SK-N-SH (cell line): ENCODE measurements around the gene MSI1.

ENCODE experiments used
- EZH2phosphoT487 ChIP-seq: fragments of 200-600 bp; sonication (generic); IDR thresholded peaks from 2 replicates; pipeline ENCODE4 v1.6.1; 2017; ENCODE audit warnings: low read depth, mixed run types, mild to moderate bottlenecking, antibody characterized with exemption, moderate library complexity, borderline replicate concordance
- FOXM1 ChIP-seq: IDR thresholded peaks from 2 replicates; pipeline ENCODE4 v1.4.0; 2012; ENCODE audit warnings: low read depth, mild to moderate bottlenecking
- YY1 ChIP-seq: IDR thresholded peaks from 2 replicates; pipeline ENCODE4 v1.4.0; 2012; ENCODE audit warnings: low read depth, mild to moderate bottlenecking
- TF ChIP-seq, protein P1 (sequence below): fragments of 200-600 bp; sonication (generic); IDR thresholded peaks from 2 replicates; pipeline ENCODE4 v1.6.1; 2017; ENCODE audit warnings: antibody characterized with exemption, mild to moderate bottlenecking, moderate library complexity

GRCh38 chr12:120331390-120331789, 37.6 kb downstream of the MSI1 start:
- TF ChIP-seq YY1 (no peak), EZH2phosphoT487 (no peak), FOXM1 (no peak)
- TF ChIP-seq, protein P1, sequence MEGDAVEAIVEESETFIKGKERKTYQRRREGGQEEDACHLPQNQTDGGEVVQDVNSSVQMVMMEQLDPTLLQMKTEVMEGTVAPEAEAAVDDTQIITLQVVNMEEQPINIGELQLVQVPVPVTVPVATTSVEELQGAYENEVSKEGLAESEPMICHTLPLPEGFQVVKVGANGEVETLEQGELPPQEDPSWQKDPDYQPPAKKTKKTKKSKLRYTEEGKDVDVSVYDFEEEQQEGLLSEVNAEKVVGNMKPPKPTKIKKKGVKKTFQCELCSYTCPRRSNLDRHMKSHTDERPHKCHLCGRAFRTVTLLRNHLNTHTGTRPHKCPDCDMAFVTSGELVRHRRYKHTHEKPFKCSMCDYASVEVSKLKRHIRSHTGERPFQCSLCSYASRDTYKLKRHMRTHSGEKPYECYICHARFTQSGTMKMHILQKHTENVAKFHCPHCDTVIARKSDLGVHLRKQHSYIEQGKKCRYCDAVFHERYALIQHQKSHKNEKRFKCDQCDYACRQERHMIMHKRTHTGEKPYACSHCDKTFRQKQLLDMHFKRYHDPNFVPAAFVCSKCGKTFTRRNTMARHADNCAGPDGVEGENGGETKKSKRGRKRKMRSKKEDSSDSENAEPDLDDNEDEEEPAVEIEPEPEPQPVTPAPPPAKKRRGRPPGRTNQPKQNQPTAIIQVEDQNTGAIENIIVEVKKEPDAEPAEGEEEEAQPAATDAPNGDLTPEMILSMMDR: no peak
